ENCODE measurements around the gene PERM1.
"Not testable (repeated sequence)": the region's sequence is repeated elsewhere in the genome, so short reads cannot be mapped to it uniquely, and the experiment has no call there.

Gene PERM1

GRCh38 chr1:993379-993995, 11.6 kb upstream of the PERM1 start:
- H3K27ac Mint-ChIP-seq = no peak overlapping the region
- H3K4me1 Mint-ChIP-seq = peaks cover 54% of the 10 kb centered on the region
- DNase-seq (no peak), ATAC-seq (no peak)
- H3K27me3 Mint-ChIP-seq = peaks cover 56% of the 10 kb centered on the region
- H3K4me3 Mint-ChIP-seq = no peak overlapping the region
- peaks cover 13 to 26% of the 10 kb centered on the region in 2 donors for H3K9me3 Mint-ChIP-seq

- Mint-ChIP-seq H3K4me3 (peak overlapping the region; percentile 15 to 44), H3K27me3 (peaks cover 51% of the 10 kb centered on the region)
Measured at GRCh38 chr1:992362-992761, 10.5 kb upstream of the PERM1 start.

GRCh38 chr1:991895-992294, 10.0 kb upstream of the PERM1 start:
- ATAC-seq = no peak
- peaks cover 43% of the 10 kb centered on the region for H3K4me1 Mint-ChIP-seq
- peaks cover 14 to 28% of the 10 kb centered on the region in 2 donors for H3K9me3 Mint-ChIP-seq
- DNase-seq = no peak
- H3K27me3 Mint-ChIP-seq = peaks cover 46% of the 10 kb centered on the region
- no peak overlapping the region for H3K27ac Mint-ChIP-seq
- peak overlapping the region; percentile 15 to 44 for H3K4me3 Mint-ChIP-seq

More at GRCh38 chr1:992362-992761, 10.5 kb upstream of the PERM1 start:
- H3K27ac Mint-ChIP-seq = peak overlapping the region in 1 of 2 donors; percentile 64
- H3K4me1 Mint-ChIP-seq = peaks cover 48% of the 10 kb centered on the region
- H3K9me3 Mint-ChIP-seq = peaks cover 14 to 28% of the 10 kb centered on the region in 2 donors
- no peak for DNase-seq
- peak; percentile 50 for ATAC-seq

- ATAC-seq, DNase-seq, H3K4me3 Mint-ChIP-seq, H3K27ac Mint-ChIP-seq: not testable (repeated sequence)
- peaks cover 41% of the 10 kb centered on the region for H3K4me1 Mint-ChIP-seq
- H3K9me3 Mint-ChIP-seq = peaks cover 14 to 28% of the 10 kb centered on the region in 2 donors
- peaks cover 45% of the 10 kb centered on the region for H3K27me3 Mint-ChIP-seq
Measured at GRCh38 chr1:991275-991674, 9.4 kb upstream of the PERM1 start.

- not testable (repeated sequence) for H3K27ac Mint-ChIP-seq, DNase-seq, H3K4me3 Mint-ChIP-seq, ATAC-seq
- Mint-ChIP-seq H3K4me1 (peaks cover 34% of the 10 kb centered on the region), H3K27me3 (peaks cover 52% of the 10 kb centered on the region), H3K9me3 (peaks cover 14 to 25% of the 10 kb centered on the region in 2 donors)
Measured at GRCh38 chr1:988061-988460, 6.2 kb upstream of the PERM1 start.

GRCh38 chr1:985126-985525, 3.2 kb upstream of the PERM1 start:
- no peak for ATAC-seq
- Mint-ChIP-seq H3K4me3 (no peak overlapping the region), H3K9me3 (peaks cover 9 to 10% of the 10 kb centered on the region in 2 donors), H3K27me3 (peaks cover 61% of the 10 kb centered on the region), H3K27ac (no peak overlapping the region), H3K4me1 (peaks cover 13% of the 10 kb centered on the region)
- no peak for DNase-seq

- Mint-ChIP-seq H3K4me3 (no peak overlapping the region), H3K9me3 (peaks cover 9 to 10% of the 10 kb centered on the region in 2 donors), H3K4me1 (peaks cover 13% of the 10 kb centered on the region), H3K27me3 (peaks cover 54% of the 10 kb centered on the region), H3K27ac (no peak overlapping the region)
- DNase-seq (no peak), ATAC-seq (peak; percentile 10)
Measured at GRCh38 chr1:984476-984814, 2.6 kb upstream of the PERM1 start.

- peak; percentile 74 for ATAC-seq
- peak in 1 of 2 donors; percentile 61 for DNase-seq
- H3K4me1 Mint-ChIP-seq = peaks cover 10% of the 10 kb centered on the region
- peaks cover 49% of the 10 kb centered on the region for H3K27me3 Mint-ChIP-seq
- no peak overlapping the region for H3K27ac Mint-ChIP-seq
- peaks cover 5 to 7% of the 10 kb centered on the region in 2 donors for H3K9me3 Mint-ChIP-seq
- H3K4me3 Mint-ChIP-seq = no peak overlapping the region
Measured at GRCh38 chr1:983798-984475, 2.0 kb upstream of the PERM1 start.

- no peak overlapping the region for H3K4me3 Mint-ChIP-seq
- ATAC-seq (no peak), DNase-seq (no peak)
- no peak overlapping the region for H3K27ac Mint-ChIP-seq
- peaks cover 0 to 6% of the 10 kb centered on the region in 2 donors for H3K9me3 Mint-ChIP-seq
- peaks cover 45% of the 10 kb centered on the region for H3K27me3 Mint-ChIP-seq
- peaks cover 12% of the 10 kb centered on the region for H3K4me1 Mint-ChIP-seq
Measured at GRCh38 chr1:982765-983436, 1.0 kb upstream of the PERM1 start.

GRCh38 chr1:981491-981954, 370 bp downstream of the PERM1 start:
- peaks cover 46% of the 10 kb centered on the region for H3K27me3 Mint-ChIP-seq
- H3K27ac Mint-ChIP-seq = no peak overlapping the region
- peaks cover 0 to 7% of the 10 kb centered on the region in 2 donors for H3K9me3 Mint-ChIP-seq
- H3K4me1 Mint-ChIP-seq = peaks cover 12% of the 10 kb centered on the region
- H3K4me3 Mint-ChIP-seq = no peak overlapping the region
- no peak for ATAC-seq
- DNase-seq = no peak

- ATAC-seq (no peak), DNase-seq (no peak)
- Mint-ChIP-seq H3K4me3 (no peak overlapping the region), H3K4me1 (peaks cover 15% of the 10 kb centered on the region), H3K9me3 (peaks cover 0 to 7% of the 10 kb centered on the region in 2 donors), H3K27me3 (peaks cover 43% of the 10 kb centered on the region), H3K27ac (no peak overlapping the region)
Measured at GRCh38 chr1:980602-981395, 1.1 kb downstream of the PERM1 start.

GRCh38 chr1:980137-980571, 1.7 kb downstream of the PERM1 start:
- Mint-ChIP-seq H3K9me3 (peaks cover 0 to 7% of the 10 kb centered on the region in 2 donors), H3K27me3 (peaks cover 43% of the 10 kb centered on the region), H3K4me1 (peaks cover 19% of the 10 kb centered on the region), H3K27ac (no peak overlapping the region), H3K4me3 (no peak overlapping the region)
- no peak for ATAC-seq
- no peak for DNase-seq

GRCh38 chr1:979744-980072, 2.2 kb downstream of the PERM1 start:
- peaks cover 19% of the 10 kb centered on the region for H3K4me1 Mint-ChIP-seq
- no peak overlapping the region for H3K27ac Mint-ChIP-seq
- no peak overlapping the region for H3K4me3 Mint-ChIP-seq
- H3K9me3 Mint-ChIP-seq = peaks cover 0 to 7% of the 10 kb centered on the region in 2 donors
- H3K27me3 Mint-ChIP-seq = peaks cover 43% of the 10 kb centered on the region
- no peak for DNase-seq
- no peak for ATAC-seq

- Mint-ChIP-seq H3K4me1 (peaks cover 19% of the 10 kb centered on the region), H3K27ac (no peak overlapping the region), H3K9me3 (peaks cover 0 to 7% of the 10 kb centered on the region in 2 donors), H3K27me3 (peaks cover 49% of the 10 kb centered on the region), H3K4me3 (no peak overlapping the region)
- no peak for ATAC-seq
- DNase-seq = peak in 1 of 2 donors; percentile 10
Measured at GRCh38 chr1:978835-979743, 2.8 kb downstream of the PERM1 start.
